Mesenchymal stem cell (in vitro differentiated cells and primary cell): Measurements from ENCODE around the gene PRXL2A.

Experiments used
- DNase-seq: peaks from one replicate; pipeline ENCODE4 v3.0.0-alpha.2; 2013
- H2AFZ ChIP-seq: one replicate; pipeline ENCODE4 v1.6.1; 2013; ENCODE audit warnings: low read depth, mild to moderate bottlenecking, control low read depth, inconsistent platforms, low read length, moderate library complexity
- H2AK5ac ChIP-seq: 2 replicates; pipeline ENCODE4 v1.6.1; 2013; ENCODE audit warnings: low read length, moderate library complexity, mild to moderate bottlenecking, inconsistent platforms; ENCODE audit not compliant: severe bottlenecking
- H2BK120ac ChIP-seq: one replicate; pipeline ENCODE4 v1.6.1; 2013; ENCODE audit warnings: low read depth, mild to moderate bottlenecking, inconsistent platforms, low read length, moderate library complexity
- H2BK12ac ChIP-seq, 2 experiments: one replicate each; pipeline ENCODE4 v1.6.1; 2013; ENCODE audit warnings: inconsistent platforms in 2 of 2, low read length in 2 of 2, mild to moderate bottlenecking in 2 of 2, moderate library complexity in 2 of 2, control low read depth in 1 of 2
- H2BK15ac ChIP-seq: one replicate; pipeline ENCODE4 v1.6.1; 2013; ENCODE audit warnings: mild to moderate bottlenecking, low read depth, inconsistent platforms; ENCODE audit not compliant: poor library complexity, severe bottlenecking
- H2BK5ac ChIP-seq: 2 replicates; pipeline ENCODE4 v1.6.1; 2013; ENCODE audit warnings: low read depth, mild to moderate bottlenecking, low read length, control low read depth, inconsistent platforms; ENCODE audit not compliant: poor library complexity, severe bottlenecking
- H3K14ac ChIP-seq, 2 experiments: one replicate each; pipeline ENCODE4 v1.6.1; 2013; ENCODE audit warnings: inconsistent platforms in 2 of 2, low read length in 2 of 2, control low read depth in 1 of 2, mild to moderate bottlenecking in 1 of 2, moderate library complexity in 1 of 2
- H3K18ac ChIP-seq, 2 experiments: one replicate each; pipeline ENCODE4 v1.6.1; 2013; ENCODE audit warnings: inconsistent platforms in 2 of 2, low read length in 2 of 2, control low read depth in 1 of 2, low read depth in 1 of 2, mild to moderate bottlenecking in 1 of 2
- H3K23ac ChIP-seq, 2 experiments: one replicate each; pipeline ENCODE4 v1.6.1; 2013; ENCODE audit warnings: inconsistent platforms in 2 of 2, low read length in 2 of 2, mild to moderate bottlenecking in 2 of 2, moderate library complexity in 2 of 2, control low read depth in 1 of 2
- H3K27ac ChIP-seq: 2 replicates; pipeline ENCODE4 v1.5.1; 2013; ENCODE audit warnings: mild to moderate bottlenecking, moderate library complexity, low read length, control low read depth, inconsistent platforms; ENCODE audit not compliant: poor library complexity, severe bottlenecking
- H3K27me3 ChIP-seq, 2 experiments: 2 replicates each; pipeline versions ENCODE4 v1.6.1 to v1.7.0; 2013; ENCODE audit warnings: low read length in 2 of 2, mild to moderate bottlenecking in 2 of 2, moderate library complexity in 2 of 2, control low read depth in 1 of 2, inconsistent platforms in 1 of 2; ENCODE audit not compliant: control insufficient read depth in 1 of 2, insufficient read depth in 1 of 2
- H3K36me3 ChIP-seq, 2 experiments: 2 replicates each; pipeline versions ENCODE4 v1.6.1 to v1.7.0; 2013; ENCODE audit warnings: low read length in 2 of 2, control low read depth in 1 of 2, inconsistent platforms in 1 of 2, low read depth in 1 of 2, mild to moderate bottlenecking in 1 of 2; ENCODE audit not compliant: insufficient read depth in 2 of 2, control insufficient read depth in 1 of 2
- H3K4ac ChIP-seq, 2 experiments: one replicate each; pipeline ENCODE4 v1.6.1; 2013; ENCODE audit warnings: inconsistent platforms in 2 of 2, low read length in 2 of 2, mild to moderate bottlenecking in 2 of 2, moderate library complexity in 2 of 2, control low read depth in 1 of 2, low read depth in 1 of 2
- H3K4me1 ChIP-seq: 2 replicates; pipeline ENCODE4 v1.6.1; 2013; ENCODE audit warnings: low read depth, low read length, control low read depth; ENCODE audit not compliant: control insufficient read depth, insufficient read depth
- H3K4me2 ChIP-seq: 2 replicates; pipeline ENCODE4 v1.6.1; 2013; ENCODE audit warnings: low read length, mild to moderate bottlenecking, inconsistent platforms; ENCODE audit not compliant: poor library complexity, severe bottlenecking
- H3K4me3 ChIP-seq, 2 experiments: 2 replicates each; pipeline versions ENCODE4 v1.5.1 to v1.7.0; 2013; ENCODE audit warnings: low read length in 2 of 2, mild to moderate bottlenecking in 2 of 2, control low read depth in 1 of 2, low read depth in 1 of 2; ENCODE audit not compliant: insufficient read depth in 1 of 2
- H3K79me1 ChIP-seq: replicated peaks from 2 replicates; pipeline ENCODE4 v1.6.1; 2013; ENCODE audit warnings: mild to moderate bottlenecking, control low read depth, low read length, inconsistent platforms; ENCODE audit not compliant: poor library complexity, severe bottlenecking
- H3K9ac ChIP-seq: 2 replicates; pipeline ENCODE4 v1.7.0; 2013; ENCODE audit warnings: mild to moderate bottlenecking, low read length, moderate library complexity
- H3K9me3 ChIP-seq: 2 replicates; pipeline ENCODE4 v1.7.0; 2013; ENCODE audit warnings: mild to moderate bottlenecking, low read length; ENCODE audit not compliant: control insufficient read depth
- H4K8ac ChIP-seq: one replicate; pipeline ENCODE4 v1.6.1; 2013; ENCODE audit warnings: inconsistent platforms, mild to moderate bottlenecking, low read length, moderate library complexity
- H4K91ac ChIP-seq: one replicate; pipeline ENCODE4 v1.6.1; 2013; ENCODE audit warnings: mild to moderate bottlenecking, low read length, inconsistent platforms
- WGBS: methylation state at CpG from one replicate; pipeline ENCODE4 v1.1.7; 2013; ENCODE audit warnings: mixed read lengths; 5-methylcytosine and 5-hydroxymethylcytosine counted together

PRXL2A gene

GRCh38 chr10:80454513-80455460, 46.4 kb downstream of the PRXL2A start:
- Histone ChIP-seq H4K8ac (peak overlapping the region; percentile 33), H4K91ac (peak overlapping the region; percentile 5), H2AFZ (peak overlapping the region; percentile 76), H3K9ac (peak overlapping the region; percentile 93), H3K4ac (peak overlapping the region; percentile 76 to 87), H2BK15ac (peak overlapping the region; percentile 91), H3K4me2 (peak overlapping the region; percentile 75), H2AK5ac (no peak overlapping the region), H2BK5ac (peak overlapping the region; percentile 97), H3K36me3 (peaks cover 7 to 11% of the 10 kb centered on the region in 2 experiments), H3K4me3 (peak overlapping the region; percentile 88 to 98), H3K14ac (peak overlapping the region in 1 of 2 experiments; percentile 91), H3K9me3 (no peaks in the 10 kb centered on the region), H2BK120ac (peak overlapping the region; percentile 74), H3K18ac (peak overlapping the region; percentile 90 to 92), H3K79me1 (peaks cover 6% of the 10 kb centered on the region), H3K27ac (peak overlapping the region; percentile 79), H2BK12ac (peak overlapping the region in 1 of 2 experiments; percentile 45), H3K27me3 (no peaks in the 10 kb centered on the region), H3K23ac (peak overlapping the region in 1 of 2 experiments; percentile 87), H3K4me1 (peaks cover 36% of the 10 kb centered on the region)
- WGBS: under 1% methylated on average over 66 of the region's 81 CpGs
- DNase-seq: peak; percentile 57

GRCh38 chr10:80455461-80456349, 47.4 kb downstream of the PRXL2A start:
- Histone ChIP-seq H2BK15ac (no peak overlapping the region), H2AK5ac (peak overlapping the region; percentile 74), H2AFZ (no peak overlapping the region), H3K4me1 (peaks cover 41% of the 10 kb centered on the region), H4K91ac (no peak overlapping the region), H3K27ac (peak overlapping the region; percentile 78), H3K9me3 (no peaks in the 10 kb centered on the region), H3K27me3 (no peaks in the 10 kb centered on the region), H3K36me3 (peaks cover 7 to 11% of the 10 kb centered on the region in 2 experiments), H3K4me3 (peak overlapping the region; percentile 88 to 98), H3K79me1 (peaks cover 6% of the 10 kb centered on the region), H3K4ac (peak overlapping the region; percentile 16 to 45), H2BK5ac (peak overlapping the region; percentile 66), H4K8ac (no peak overlapping the region), H2BK12ac (peak overlapping the region in 1 of 2 experiments; percentile 47), H3K18ac (peak overlapping the region; percentile 23 to 90), H3K9ac (peak overlapping the region; percentile 93), H3K23ac (no peak overlapping the region), H3K4me2 (peak overlapping the region; percentile 75), H3K14ac (peak overlapping the region in 1 of 2 experiments; percentile 91), H2BK120ac (no peak overlapping the region)
- WGBS: 71% methylated on average over 13 of the region's 13 CpGs
- DNase-seq: no peak

GRCh38 chr10:80457554-80458262, 49.4 kb downstream of the PRXL2A start:
- Histone ChIP-seq H2AK5ac (peak overlapping the region; percentile 21), H2AFZ (no peak overlapping the region), H2BK12ac (no peak overlapping the region), H3K9me3 (no peaks in the 10 kb centered on the region), H3K27me3 (no peaks in the 10 kb centered on the region), H4K91ac (no peak overlapping the region), H3K4ac (no peak overlapping the region), H2BK5ac (no peak overlapping the region), H3K4me3 (peak overlapping the region in 1 of 2 experiments; percentile 63), H3K36me3 (peaks cover 7 to 20% of the 10 kb centered on the region in 2 experiments), H2BK120ac (no peak overlapping the region), H3K18ac (no peak overlapping the region), H3K23ac (no peak overlapping the region), H3K14ac (peak overlapping the region in 1 of 2 experiments; percentile 30), H3K4me2 (no peak overlapping the region), H3K27ac (no peak overlapping the region), H3K79me1 (no peaks in the 10 kb centered on the region), H3K4me1 (peaks cover 53% of the 10 kb centered on the region), H2BK15ac (no peak overlapping the region), H4K8ac (no peak overlapping the region), H3K9ac (peak overlapping the region; percentile 70)
- WGBS: 92% methylated on average over 8 of the region's 8 CpGs
- no peak for DNase-seq
